Lower leg skin (tissue), 3 donors: Measurements from ENCODE around the gene SLC8A1.

Experiments used
- POLR2A ChIP-seq, 2 donors: fragments of 450-650 bp; IDR thresholded peaks; one replicate each; pipeline ENCODE4 v1.6.1; 2016 to 2017; ENCODE audit warnings: antibody characterized with exemption in 2 of 2, mild to moderate bottlenecking in 1 of 2, moderate library complexity in 1 of 2
- TF ChIP-seq, protein P1 (sequence below), 3 donors: fragments of 450-650 bp; IDR thresholded peaks; one replicate each; pipeline ENCODE4 v1.5.1; 2016; ENCODE audit warnings: antibody characterized with exemption in 3 of 3, mild to moderate bottlenecking in 3 of 3, moderate library complexity in 2 of 3

DNA sequence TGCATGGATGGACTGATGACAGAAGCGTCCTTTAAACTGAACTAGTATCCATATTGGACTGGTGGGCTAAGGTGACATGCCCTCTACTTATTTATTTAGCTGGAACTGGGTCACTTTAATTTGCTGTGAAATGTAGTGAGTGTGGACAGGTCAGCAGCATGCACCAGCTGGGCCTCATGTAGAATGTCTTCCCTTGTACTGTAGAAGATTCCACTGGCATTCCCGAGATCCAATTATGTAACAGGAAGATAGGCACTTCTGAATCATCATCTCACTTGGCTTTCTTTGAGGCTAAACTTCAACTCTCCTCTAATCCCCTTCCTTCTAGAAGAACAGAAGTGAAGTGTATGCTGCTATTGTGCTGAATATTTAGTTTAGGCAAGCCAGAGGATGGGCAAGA lies 296.2 kb downstream of the SLC8A1 start:
- TF ChIP-seq POLR2A (IDR thresholded peaks at IDR 0.05) = no peak
- TF ChIP-seq, protein P1, sequence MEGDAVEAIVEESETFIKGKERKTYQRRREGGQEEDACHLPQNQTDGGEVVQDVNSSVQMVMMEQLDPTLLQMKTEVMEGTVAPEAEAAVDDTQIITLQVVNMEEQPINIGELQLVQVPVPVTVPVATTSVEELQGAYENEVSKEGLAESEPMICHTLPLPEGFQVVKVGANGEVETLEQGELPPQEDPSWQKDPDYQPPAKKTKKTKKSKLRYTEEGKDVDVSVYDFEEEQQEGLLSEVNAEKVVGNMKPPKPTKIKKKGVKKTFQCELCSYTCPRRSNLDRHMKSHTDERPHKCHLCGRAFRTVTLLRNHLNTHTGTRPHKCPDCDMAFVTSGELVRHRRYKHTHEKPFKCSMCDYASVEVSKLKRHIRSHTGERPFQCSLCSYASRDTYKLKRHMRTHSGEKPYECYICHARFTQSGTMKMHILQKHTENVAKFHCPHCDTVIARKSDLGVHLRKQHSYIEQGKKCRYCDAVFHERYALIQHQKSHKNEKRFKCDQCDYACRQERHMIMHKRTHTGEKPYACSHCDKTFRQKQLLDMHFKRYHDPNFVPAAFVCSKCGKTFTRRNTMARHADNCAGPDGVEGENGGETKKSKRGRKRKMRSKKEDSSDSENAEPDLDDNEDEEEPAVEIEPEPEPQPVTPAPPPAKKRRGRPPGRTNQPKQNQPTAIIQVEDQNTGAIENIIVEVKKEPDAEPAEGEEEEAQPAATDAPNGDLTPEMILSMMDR (IDR thresholded peaks at IDR 0.05) = no peak
